HCT116 (cell line): ENCODE results near the gene CNTNAP3B.
"Not testable (repeated sequence)": the region's sequence is repeated elsewhere in the genome, so short reads cannot be mapped to it uniquely, and the experiment has no call there.

Source experiments
- CTCF ChIP-seq, 3 experiments: fragments of 200-600 bp in 1 of 3; sonication (generic) in 1 of 3; IDR thresholded peaks in 2 of 3; conservative IDR thresholded peaks in 1 of 3; 2 replicates each; pipeline ENCODE4 v1.5.1; 2012 to 2017; ENCODE audit warnings: low read depth in 2 of 3, low read length in 2 of 3, antibody characterized with exemption in 1 of 3, borderline replicate concordance in 1 of 3, control low read depth in 1 of 3, mild to moderate bottlenecking in 1 of 3, mixed read lengths in 1 of 3, mixed run types in 1 of 3, moderate library complexity in 1 of 3; ENCODE audit not compliant: insufficient read depth in 1 of 3
- EZH2phosphoT487 ChIP-seq: fragments of 200-600 bp; IDR thresholded peaks from 2 replicates; pipeline ENCODE4 v1.6.1; 2018; ENCODE audit warnings: antibody characterized with exemption, borderline replicate concordance
- FOSL1 ChIP-seq: IDR thresholded peaks from 2 replicates; pipeline ENCODE4 v1.6.1; 2012; ENCODE audit warnings: low read depth
- POLR2A ChIP-seq: IDR thresholded peaks from 2 replicates; pipeline ENCODE4 v1.7.0; 2011; ENCODE audit warnings: borderline replicate concordance; ENCODE audit not compliant: insufficient read depth, insufficient read length; ENCODE audit errors: extremely low read depth
- SP1 ChIP-seq: IDR thresholded peaks from 2 replicates; pipeline ENCODE4 v1.6.1; 2012; ENCODE audit warnings: low read depth

GRCh38 chr9:42095929-42096328, 33.3 kb downstream of the CNTNAP3B start:
- TF ChIP-seq SP1; FOSL1; EZH2phosphoT487; CTCF (IDR thresholded peaks at IDR 0.05 in 2 of 3, conservative IDR thresholded peaks at IDR 0.05 in 1 of 3; ENCODE audit: borderline replicate concordance in 1 of 3, insufficient read depth in 1 of 3, low read depth in 2 of 3, low read length in 2 of 3); POLR2A: not testable (repeated sequence)
